ENCODE measurements around the gene ATP12A. TPM values are rescaled to one million over a fixed set of nuclear protein-coding genes. Genes with fewer than 3 reads are reported as not detected.

ATP12A gene
- total and polyA plus RNA-seq, 9 donors: 0.05 TPM; not detected in 8

DNA sequence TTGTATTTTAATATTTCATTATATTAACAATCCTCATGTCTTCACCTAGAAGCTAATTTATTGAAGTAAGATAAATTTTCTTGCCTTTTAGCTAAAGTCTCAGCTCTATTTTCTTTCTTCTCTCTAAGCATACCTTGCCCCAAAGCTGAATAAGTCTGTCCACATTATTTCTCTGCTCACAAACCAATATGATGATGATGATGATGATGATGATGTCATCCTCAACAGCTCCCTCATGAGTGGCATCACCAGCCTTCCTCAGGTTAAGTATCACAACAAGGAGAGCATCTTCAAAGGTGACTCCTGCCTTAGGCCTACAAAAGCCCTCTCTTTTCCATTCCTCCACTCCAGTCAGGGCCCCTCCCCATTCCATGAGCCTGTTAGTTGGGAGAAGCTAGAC is 31.9 kb upstream of the ATP12A start:
- TF ChIP-seq POLR2A (IDR thresholded peaks at IDR 0.05) (no peak), EP300 (IDR thresholded peaks at IDR 0.05) (no peak)
- TF ChIP-seq, protein P1, sequence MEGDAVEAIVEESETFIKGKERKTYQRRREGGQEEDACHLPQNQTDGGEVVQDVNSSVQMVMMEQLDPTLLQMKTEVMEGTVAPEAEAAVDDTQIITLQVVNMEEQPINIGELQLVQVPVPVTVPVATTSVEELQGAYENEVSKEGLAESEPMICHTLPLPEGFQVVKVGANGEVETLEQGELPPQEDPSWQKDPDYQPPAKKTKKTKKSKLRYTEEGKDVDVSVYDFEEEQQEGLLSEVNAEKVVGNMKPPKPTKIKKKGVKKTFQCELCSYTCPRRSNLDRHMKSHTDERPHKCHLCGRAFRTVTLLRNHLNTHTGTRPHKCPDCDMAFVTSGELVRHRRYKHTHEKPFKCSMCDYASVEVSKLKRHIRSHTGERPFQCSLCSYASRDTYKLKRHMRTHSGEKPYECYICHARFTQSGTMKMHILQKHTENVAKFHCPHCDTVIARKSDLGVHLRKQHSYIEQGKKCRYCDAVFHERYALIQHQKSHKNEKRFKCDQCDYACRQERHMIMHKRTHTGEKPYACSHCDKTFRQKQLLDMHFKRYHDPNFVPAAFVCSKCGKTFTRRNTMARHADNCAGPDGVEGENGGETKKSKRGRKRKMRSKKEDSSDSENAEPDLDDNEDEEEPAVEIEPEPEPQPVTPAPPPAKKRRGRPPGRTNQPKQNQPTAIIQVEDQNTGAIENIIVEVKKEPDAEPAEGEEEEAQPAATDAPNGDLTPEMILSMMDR (IDR thresholded peaks at IDR 0.05): no peak
- no peak for DNase-seq
- no peaks in the 10 kb centered on the region for H3K9me3 ChIP-seq
- no peak overlapping the region for H3K27ac ChIP-seq
- no peaks in the 10 kb centered on the region for H3K36me3 ChIP-seq
- H3K4me3 ChIP-seq: no peak overlapping the region
- H3K27me3 ChIP-seq: no peaks in the 10 kb centered on the region
- intact Hi-C loops (cut with DNase I): no loop called here
- no peaks in the 10 kb centered on the region for H3K4me1 ChIP-seq (ENCODE audit: insufficient read depth)

GRCh38 chr13:24648983-24649687 is 31.1 kb upstream of the ATP12A start:
- Histone ChIP-seq H3K9me3 (no peaks in the 10 kb centered on the region), H3K4me1 (ENCODE audit: insufficient read depth) (no peaks in the 10 kb centered on the region), H3K27ac (no peak overlapping the region), H3K36me3 (no peaks in the 10 kb centered on the region), H3K27me3 (no peaks in the 10 kb centered on the region), H3K4me3 (no peak overlapping the region)
- intact Hi-C loops (cut with DNase I): no loop called here
- TF ChIP-seq, protein P1 (IDR thresholded peaks at IDR 0.05): no peak
- TF ChIP-seq POLR2A (IDR thresholded peaks at IDR 0.05): no peak
- 74 to 90% (median 88%) methylated on average over 14 of the region's 14 CpGs for WGBS, 3 donors
- DNase-seq: no peak

DNA sequence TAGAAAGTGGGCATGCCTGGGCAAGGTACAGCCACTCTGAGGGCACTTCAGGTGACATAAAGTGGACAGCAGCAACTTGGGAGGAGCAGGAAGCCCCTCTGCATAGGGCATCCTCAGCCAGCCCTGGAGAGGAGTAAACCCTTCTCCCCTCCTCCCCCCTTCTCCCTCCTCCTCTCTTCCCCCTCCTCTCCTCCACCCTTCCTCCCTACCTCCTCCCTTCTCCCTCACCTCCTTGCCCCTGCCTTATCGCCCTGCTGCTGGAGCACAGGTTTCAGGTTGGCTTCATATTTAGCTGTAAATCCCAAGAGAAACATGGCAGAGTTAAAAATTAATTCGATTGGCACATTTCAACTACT is 30.5 kb upstream of the ATP12A start:
- WGBS, 3 donors: 81 to 83% (median 81%) methylated on average over 2 of the region's 2 CpGs
- Histone ChIP-seq H3K27me3 (no peaks in the 10 kb centered on the region), H3K27ac (no peak overlapping the region), H3K36me3 (no peaks in the 10 kb centered on the region), H3K9me3 (no peaks in the 10 kb centered on the region), H3K4me1 (ENCODE audit: insufficient read depth) (no peaks in the 10 kb centered on the region), H3K4me3 (no peak overlapping the region)
- intact Hi-C loops (cut with DNase I): no loop called here
- DNase-seq: no peak
- TF ChIP-seq EP300 (IDR thresholded peaks at IDR 0.05) (no peak), POLR2A (IDR thresholded peaks at IDR 0.05) (no peak)
- TF ChIP-seq, protein P1 (IDR thresholded peaks at IDR 0.05): no peak

DNA sequence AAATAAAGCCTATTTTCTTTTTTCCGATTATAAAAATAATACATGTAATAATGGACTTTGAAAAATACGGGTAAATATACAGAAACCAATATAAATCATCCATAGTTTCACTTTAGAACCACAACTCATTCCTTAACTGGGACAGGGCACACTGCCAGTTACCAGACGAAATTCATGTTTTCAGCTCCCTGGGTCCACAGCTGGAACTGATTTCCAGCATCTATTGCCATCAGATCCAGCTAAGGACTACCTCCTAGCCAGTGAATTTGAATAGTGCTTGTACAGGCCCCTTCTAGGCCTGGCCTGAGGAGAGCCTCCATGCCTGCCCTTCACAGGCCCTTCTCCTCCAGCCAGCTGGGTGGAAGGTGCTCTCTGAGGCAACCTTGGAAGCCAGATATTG is 30.0 kb upstream of the ATP12A start:
- no peaks in the 10 kb centered on the region for H3K27me3 ChIP-seq
- intact Hi-C loops (cut with DNase I): no loop called here
- H3K36me3 ChIP-seq: no peaks in the 10 kb centered on the region
- no peaks in the 10 kb centered on the region for H3K4me1 ChIP-seq (ENCODE audit: insufficient read depth)
- no peak overlapping the region for H3K27ac ChIP-seq
- TF ChIP-seq EP300 (IDR thresholded peaks at IDR 0.05) (no peak), POLR2A (IDR thresholded peaks at IDR 0.05) (no peak)
- TF ChIP-seq, protein P1 (IDR thresholded peaks at IDR 0.05): no peak
- WGBS, 3 donors: 34 to 49% (median 43%) methylated on average over 3 of the region's 3 CpGs
- DNase-seq: no peak
- no peak overlapping the region for H3K4me3 ChIP-seq
- no peaks in the 10 kb centered on the region for H3K9me3 ChIP-seq

All from ovary (tissue), 9 donors.